BLaER1 (cell line): Measurements from ENCODE around the gene ADCY6.

Source experiments
- H3K27ac ChIP-seq: shearing (Covaris generic); formaldehyde crosslinking; 2 replicates; pipeline ENCODE4 v1.8.1; 2022
- H3K27me3 ChIP-seq: shearing (Covaris generic); formaldehyde crosslinking; 2 replicates; pipeline ENCODE4 v1.8.1; 2022
- H3K36me3 ChIP-seq: shearing (Covaris generic); formaldehyde crosslinking; 2 replicates; pipeline ENCODE4 v1.8.1; 2022
- H3K4me1 ChIP-seq: shearing (Covaris generic); formaldehyde crosslinking; 2 replicates; pipeline ENCODE4 v1.8.1; 2022
- H3K4me2 ChIP-seq: shearing (Covaris generic); formaldehyde crosslinking; 2 replicates; pipeline ENCODE4 v1.8.1; 2022
- H3K4me3 ChIP-seq: shearing (Covaris generic); formaldehyde crosslinking; 2 replicates; pipeline ENCODE4 v1.8.1; 2022
- H3K9ac ChIP-seq: shearing (Covaris generic); formaldehyde crosslinking; 2 replicates; pipeline ENCODE4 v1.8.1; 2022
- H3K9me3 ChIP-seq: shearing (Covaris generic); formaldehyde crosslinking; 2 replicates; pipeline ENCODE4 v1.8.1; 2022
- H4K20me1 ChIP-seq: shearing (Covaris generic); formaldehyde crosslinking; 2 replicates; pipeline ENCODE4 v1.8.1; 2022
- Cebpa-rat ChIP-seq: shearing (Covaris generic); IDR thresholded peaks from 2 replicates; pipeline ENCODE4 v1.8.1; 2022

The ADCY6 gene

GRCh38 chr12:48815126-48816110, 26.5 kb upstream of the ADCY6 start:
- Histone ChIP-seq H3K4me2 (peak overlapping the region; percentile 90), H3K4me3 (peak overlapping the region; percentile 78), H3K27me3 (no peaks in the 10 kb centered on the region), H4K20me1 (peaks cover 13% of the 10 kb centered on the region), H3K9ac (peak overlapping the region; percentile 87), H3K36me3 (0 out of 2 replicates have a peak, but pooled peaks cover 9% of the 10 kb centered on the region), H3K9me3 (no peaks in the 10 kb centered on the region), H3K4me1 (peaks cover 59% of the 10 kb centered on the region), H3K27ac (peak overlapping the region; percentile 87)
- TF ChIP-seq Cebpa-rat: no peak

- Histone ChIP-seq H3K36me3 (no peaks in the 10 kb centered on the region), H3K4me1 (peaks cover 50% of the 10 kb centered on the region), H4K20me1 (peaks cover 4% of the 10 kb centered on the region), H3K4me3 (peak overlapping the region; percentile 78), H3K27ac (peak overlapping the region; percentile 87), H3K4me2 (peak overlapping the region; percentile 90), H3K9ac (peak overlapping the region; percentile 87), H3K27me3 (no peaks in the 10 kb centered on the region), H3K9me3 (no peaks in the 10 kb centered on the region)
- no peak for TF ChIP-seq Cebpa-rat
Observed at GRCh38 chr12:48814262-48815125, 25.6 kb upstream of the ADCY6 start.

- Histone ChIP-seq H3K9ac (peak overlapping the region; percentile 87), H4K20me1 (no peaks in the 10 kb centered on the region), H3K9me3 (no peaks in the 10 kb centered on the region), H3K4me1 (peaks cover 44% of the 10 kb centered on the region), H3K27me3 (no peaks in the 10 kb centered on the region), H3K4me2 (peak overlapping the region; percentile 90), H3K27ac (peak overlapping the region; percentile 87), H3K36me3 (no peaks in the 10 kb centered on the region), H3K4me3 (peak overlapping the region; percentile 78)
- TF ChIP-seq Cebpa-rat: no peak
Observed at GRCh38 chr12:48813465-48814261, 24.8 kb upstream of the ADCY6 start.

GRCh38 chr12:48812389-48812788, 23.5 kb upstream of the ADCY6 start:
- Histone ChIP-seq H3K9ac (no peak overlapping the region), H3K9me3 (no peaks in the 10 kb centered on the region), H4K20me1 (no peaks in the 10 kb centered on the region), H3K4me2 (no peak overlapping the region), H3K4me1 (peaks cover 39% of the 10 kb centered on the region), H3K36me3 (no peaks in the 10 kb centered on the region), H3K27me3 (no peaks in the 10 kb centered on the region), H3K27ac (no peak overlapping the region), H3K4me3 (no peak overlapping the region)
- TF ChIP-seq Cebpa-rat: no peak

GRCh38 chr12:48811437-48812090, 22.7 kb upstream of the ADCY6 start:
- H3K9me3 ChIP-seq: no peaks in the 10 kb centered on the region
- H3K4me3 ChIP-seq: no peak overlapping the region
- H3K36me3 ChIP-seq: no peaks in the 10 kb centered on the region
- peaks cover 30% of the 10 kb centered on the region for H3K4me1 ChIP-seq
- H3K9ac ChIP-seq: no peak overlapping the region
- no peak overlapping the region for H3K27ac ChIP-seq
- TF ChIP-seq Cebpa-rat: no peak
- no peaks in the 10 kb centered on the region for H3K27me3 ChIP-seq
- no peaks in the 10 kb centered on the region for H4K20me1 ChIP-seq
- H3K4me2 ChIP-seq: no peak overlapping the region

- no peaks in the 10 kb centered on the region for H3K9me3 ChIP-seq
- H3K4me3 ChIP-seq: no peak overlapping the region
- no peaks in the 10 kb centered on the region for H3K36me3 ChIP-seq
- peaks cover 24% of the 10 kb centered on the region for H3K4me1 ChIP-seq
- H3K27ac ChIP-seq: no peak overlapping the region
- no peaks in the 10 kb centered on the region for H3K27me3 ChIP-seq
- no peaks in the 10 kb centered on the region for H4K20me1 ChIP-seq
- H3K4me2 ChIP-seq: no peak overlapping the region
- TF ChIP-seq Cebpa-rat: no peak
- H3K9ac ChIP-seq: no peak overlapping the region
Observed at GRCh38 chr12:48810903-48811431, 22.1 kb upstream of the ADCY6 start.

- Histone ChIP-seq H3K27ac (no peak overlapping the region), H3K27me3 (no peaks in the 10 kb centered on the region), H3K9me3 (no peaks in the 10 kb centered on the region), H3K36me3 (no peaks in the 10 kb centered on the region), H3K9ac (no peak overlapping the region), H3K4me1 (peaks cover 9% of the 10 kb centered on the region; the same call in 1 of the 2 replicates), H4K20me1 (no peaks in the 10 kb centered on the region), H3K4me3 (no peak overlapping the region), H3K4me2 (no peak overlapping the region)
- no peak for TF ChIP-seq Cebpa-rat
Observed at GRCh38 chr12:48807981-48808380, 19.1 kb upstream of the ADCY6 start.

GRCh38 chr12:48803675-48804074, 14.8 kb upstream of the ADCY6 start:
- Histone ChIP-seq H3K27ac (no peak overlapping the region), H3K4me2 (no peak overlapping the region), H3K9ac (no peak overlapping the region), H3K27me3 (no peaks in the 10 kb centered on the region), H3K9me3 (no peaks in the 10 kb centered on the region), H3K4me3 (no peak overlapping the region), H4K20me1 (no peaks in the 10 kb centered on the region), H3K4me1 (no peaks in the 10 kb centered on the region), H3K36me3 (no peaks in the 10 kb centered on the region)
- no peak for TF ChIP-seq Cebpa-rat
